VCaP (cell line): ENCODE results near the gene APPL2.

ENCODE experiments used
- H3K27ac ChIP-seq: fragments of 450-650 bp; 2 replicates; pipeline ENCODE4 v1.5.1; 2017
- CTCF ChIP-seq: fragments of 450-650 bp; conservative IDR thresholded peaks from 2 replicates; pipeline ENCODE4 v1.5.1; 2017; ENCODE audit warnings: mild to moderate bottlenecking, moderate library complexity

APPL2 gene

GRCh38 chr12:105158876-105159275 is 77.1 kb downstream of the APPL2 start:
- no peak for TF ChIP-seq CTCF
- no peak overlapping the region for H3K27ac ChIP-seq

GRCh38 chr12:105157606-105158005 is 78.4 kb downstream of the APPL2 start:
- TF ChIP-seq CTCF, result no peak
- H3K27ac ChIP-seq, result no peak overlapping the region

- TF ChIP-seq CTCF, result no peak
- no peak overlapping the region for H3K27ac ChIP-seq
Observed at GRCh38 chr12:105156260-105156659, 79.7 kb downstream of the APPL2 start.

GRCh38 chr12:105142259-105142658 is 93.7 kb downstream of the APPL2 start:
- no peak overlapping the region for H3K27ac ChIP-seq
- no peak for TF ChIP-seq CTCF

GRCh38 chr12:105141320-105141922 is 94.6 kb downstream of the APPL2 start:
- H3K27ac ChIP-seq, result peak overlapping the region; percentile 32; the same call in 1 of the 2 replicates
- TF ChIP-seq CTCF, result no peak

GRCh38 chr12:105138248-105138647 is 97.7 kb downstream of the APPL2 start:
- no peak for TF ChIP-seq CTCF
- no peak overlapping the region for H3K27ac ChIP-seq
